Astrocyte of the spinal cord (primary cell): Measurements from ENCODE around the gene SNX15.

Experiments used
- DNase-seq: peaks from one replicate; pipeline ENCODE4 v3.0.0; 2011; ENCODE audit warnings: low read depth, low spot score
- H3K4me3 ChIP-seq: 2 replicates; pipeline ENCODE4 v1.5.1; 2011; ENCODE audit warnings: low read depth, mild to moderate bottlenecking, low read length, moderate library complexity
- CTCF ChIP-seq: IDR thresholded peaks from 2 replicates; pipeline ENCODE4 v1.5.1; 2012; ENCODE audit warnings: low read depth, mild to moderate bottlenecking, low read length, inconsistent platforms
- in situ Hi-C: cut with HindIII; loops from 2 replicates; pipeline ENCODE4 v1.10.0; 2017; ENCODE audit warnings: low sequenced_read_pairs

SNX15 gene

GRCh38 chr11:65058419-65059054 is 31.3 kb downstream of the SNX15 start, which contains the start of gene NAALADL1:
Gene NAALADL1 (minus strand): TSS chr11:65058553. CDS start chr11:65058521, 32 bp downstream.
- no peak for TF ChIP-seq CTCF
- no peak for DNase-seq
- no peak within 1 kb of the TSS for H3K4me3 ChIP-seq
- in situ Hi-C loops = no loop called here

GRCh38 chr11:65059523-65059922 is 32.3 kb downstream of the SNX15 start:
- no peak overlapping the region for H3K4me3 ChIP-seq
- no peak for DNase-seq
- no peak for TF ChIP-seq CTCF
- in situ Hi-C loops = no loop called here

- DNase-seq = no peak
- in situ Hi-C loops = no loop called here
- no peak for TF ChIP-seq CTCF
- no peak overlapping the region for H3K4me3 ChIP-seq
These were observed 33.0 kb downstream of the SNX15 start for GRCh38 chr11:65059959-65060824.

- in situ Hi-C loops = no loop called here
- H3K4me3 ChIP-seq = no peak overlapping the region
- peak; percentile 11 for DNase-seq
- TF ChIP-seq CTCF = peak; percentile 50
These were observed 33.7 kb downstream of the SNX15 start for GRCh38 chr11:65060913-65061408.

- TF ChIP-seq CTCF = no peak
- DNase-seq = no peak
- in situ Hi-C loops = no loop called here
- H3K4me3 ChIP-seq = no peak overlapping the region
These were observed 36.3 kb downstream of the SNX15 start for GRCh38 chr11:65063532-65063931.

- no peak overlapping the region for H3K4me3 ChIP-seq
- no peak for DNase-seq
- in situ Hi-C loops = no loop called here
- no peak for TF ChIP-seq CTCF
These were observed 37.6 kb downstream of the SNX15 start for GRCh38 chr11:65064847-65065240.
